Activated T-helper 2 cell treated with anti-CD3 and anti-CD28 coated beads, Interferon-gamma antibody, Interleukin-2, Interleukin-4, amounts not matched to agents 10 μg/mL and 5 μg/mL and 100 μg/mL, durations not matched to agents 14 hours and 24 hours and 36 hours (primary cell): Measurements from ENCODE around the gene DMD. TPM values are rescaled to one million over a fixed set of nuclear protein-coding genes. Genes with fewer than 3 reads are reported as not detected.
A peak's percentile ranks its signal among the peaks of the same experiment; 100 is the strongest.

Experiments
- DNase-seq: peaks from one replicate; pipeline ENCODE4 v3.0.0; 2021; ENCODE audit warnings: low spot score
- H3K27ac Mint-ChIP-seq: one replicate; pipeline ENCODE4 v1.8.0; 2021; ENCODE audit warnings: mixed read lengths
- H3K27me3 Mint-ChIP-seq: one replicate; pipeline ENCODE4 v1.8.0; 2021; ENCODE audit warnings: low read depth, mixed read lengths
- H3K36me3 Mint-ChIP-seq: one replicate; pipeline ENCODE4 v1.8.0; 2021; ENCODE audit warnings: low read depth, mixed read lengths
- H3K4me1 Mint-ChIP-seq: one replicate; pipeline ENCODE4 v1.8.0; 2021; ENCODE audit warnings: low read depth, mixed read lengths
- H3K4me3 Mint-ChIP-seq: one replicate; pipeline ENCODE4 v1.8.0; 2021; ENCODE audit warnings: low read depth, mild to moderate bottlenecking, moderate library complexity, mixed read lengths
- H3K9me3 Mint-ChIP-seq: one replicate; pipeline ENCODE4 v1.8.0; 2021; ENCODE audit warnings: mixed read lengths
- intact Hi-C: fragments of 100-400 bp; cut with micrococcal nuclease; formaldehyde crosslinking; loops from one replicate; pipeline ENCODE4 v1.15.1; 2023
- total RNA-seq: library from RNA; stranded (reverse); gene quantifications from 2 replicates; pipeline ENCODE4 v1.2.3, GENCODE V29; 2022

Gene DMD
- total RNA-seq, 1 donor from 2014 or later: 0.84 TPM

DNA sequence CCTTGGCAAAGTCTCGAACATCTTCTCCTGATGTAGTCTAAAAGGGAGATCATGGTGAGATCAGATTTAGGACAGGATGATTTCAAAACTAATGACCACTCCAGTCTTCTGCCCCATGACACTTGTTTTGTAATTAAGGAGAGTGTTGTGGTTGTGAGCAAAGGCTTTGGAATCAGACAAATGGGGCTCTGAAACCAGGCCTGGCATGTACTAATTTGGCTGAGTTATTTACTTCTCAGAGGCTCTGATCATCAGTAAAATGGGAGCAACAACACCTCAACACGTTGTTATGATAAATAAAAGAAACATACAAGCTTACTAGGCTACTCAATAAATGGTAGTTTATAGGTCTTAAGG lies 2032.6 kb downstream of the DMD start:
- Mint-ChIP-seq H3K4me1 (peaks cover 2% of the 10 kb centered on the region), H3K4me3 (no peak overlapping the region), H3K27me3 (no peaks in the 10 kb centered on the region), H3K36me3 (no peaks in the 10 kb centered on the region), H3K27ac (no peak overlapping the region), H3K9me3 (no peaks in the 10 kb centered on the region)
- intact Hi-C loops: no loop called here
- DNase-seq: no peak

DNA sequence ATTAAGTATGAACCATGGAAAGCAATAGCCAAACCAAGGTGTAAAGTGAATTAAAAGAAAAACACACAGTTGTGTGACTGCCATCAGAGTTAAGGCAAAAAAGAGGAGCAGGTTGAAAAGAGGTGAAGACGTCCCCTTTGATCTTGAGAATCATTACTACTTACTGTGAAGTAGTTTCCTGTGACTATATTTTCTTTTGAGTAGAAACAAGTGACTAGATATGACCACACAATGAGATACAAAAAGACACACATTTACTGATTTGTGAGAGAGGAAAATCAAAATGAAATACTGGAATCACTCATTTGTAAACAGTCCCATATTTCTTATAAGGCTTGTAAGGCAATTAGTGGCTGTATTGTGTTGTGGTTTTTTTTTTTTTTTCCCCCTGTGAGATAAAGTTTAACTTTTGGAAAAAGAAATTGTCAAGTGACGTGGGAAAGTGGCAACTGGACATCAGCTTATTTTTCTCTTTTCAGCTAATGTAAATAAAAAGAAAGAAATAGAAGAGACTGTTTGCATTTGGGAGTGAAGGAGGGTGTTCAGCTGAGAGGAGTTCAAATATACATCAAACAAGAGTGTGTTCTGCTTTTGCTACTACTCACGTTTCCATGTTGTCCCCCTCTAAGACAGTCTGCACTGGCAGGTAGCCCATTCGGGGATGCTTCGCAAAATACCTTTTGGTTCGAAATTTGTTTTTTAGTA lies 2033.1 kb downstream of the DMD start:
- Mint-ChIP-seq H3K4me3 (no peak overlapping the region), H3K9me3 (no peaks in the 10 kb centered on the region), H3K4me1 (peaks cover 2% of the 10 kb centered on the region), H3K27ac (no peak overlapping the region), H3K27me3 (no peaks in the 10 kb centered on the region), H3K36me3 (no peaks in the 10 kb centered on the region)
- intact Hi-C loops: no loop called here
- no peak for DNase-seq

DNA sequence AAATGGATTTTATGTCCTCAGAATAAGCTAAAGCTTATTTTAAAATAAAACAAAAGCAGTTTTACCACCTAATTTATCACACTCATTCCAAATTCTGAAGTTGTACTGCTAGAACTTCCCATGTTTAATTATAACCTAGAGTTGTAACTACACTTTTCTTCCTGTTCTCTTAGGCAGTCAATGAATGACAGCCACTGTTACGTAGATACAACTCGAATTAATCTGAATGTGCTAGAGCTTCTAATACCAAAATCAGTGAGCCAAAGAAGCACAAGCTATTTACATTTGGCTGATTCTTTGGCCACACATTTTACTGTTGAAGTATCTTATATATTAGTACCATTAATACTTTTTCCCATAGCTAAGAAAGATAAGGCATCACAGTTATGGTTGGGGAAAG lies 2040.6 kb downstream of the DMD start:
- no peak for DNase-seq
- no peak overlapping the region for H3K27ac Mint-ChIP-seq
- H3K4me1 Mint-ChIP-seq: no peaks in the 10 kb centered on the region
- no peaks in the 10 kb centered on the region for H3K9me3 Mint-ChIP-seq
- no peaks in the 10 kb centered on the region for H3K36me3 Mint-ChIP-seq
- intact Hi-C loops: no loop called here
- no peak overlapping the region for H3K4me3 Mint-ChIP-seq
- H3K27me3 Mint-ChIP-seq: peaks cover 8% of the 10 kb centered on the region

DNA sequence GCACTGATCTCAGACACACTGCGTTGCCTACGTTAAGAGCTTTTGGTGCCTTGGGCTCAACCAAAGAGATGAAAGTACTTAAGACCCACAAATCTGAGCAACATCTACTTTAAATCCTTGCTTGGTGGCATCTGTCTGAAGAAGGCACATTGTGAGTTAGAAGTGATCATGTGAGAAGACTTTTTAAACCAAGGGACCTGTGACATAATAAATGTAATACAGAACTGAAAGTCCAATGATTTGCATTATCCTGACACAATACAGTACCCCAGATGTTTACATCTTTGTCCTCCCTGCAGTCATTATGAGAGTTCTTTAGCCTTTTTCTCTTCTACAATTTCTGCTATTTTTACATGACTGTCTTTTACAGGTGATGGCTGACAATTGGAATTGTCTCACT lies 2042.8 kb downstream of the DMD start:
- Mint-ChIP-seq H3K27ac (no peak overlapping the region), H3K9me3 (no peaks in the 10 kb centered on the region), H3K36me3 (no peaks in the 10 kb centered on the region), H3K27me3 (peaks cover 8% of the 10 kb centered on the region), H3K4me1 (no peaks in the 10 kb centered on the region), H3K4me3 (no peak overlapping the region)
- intact Hi-C loops: no loop called here
- DNase-seq: no peak

DNA sequence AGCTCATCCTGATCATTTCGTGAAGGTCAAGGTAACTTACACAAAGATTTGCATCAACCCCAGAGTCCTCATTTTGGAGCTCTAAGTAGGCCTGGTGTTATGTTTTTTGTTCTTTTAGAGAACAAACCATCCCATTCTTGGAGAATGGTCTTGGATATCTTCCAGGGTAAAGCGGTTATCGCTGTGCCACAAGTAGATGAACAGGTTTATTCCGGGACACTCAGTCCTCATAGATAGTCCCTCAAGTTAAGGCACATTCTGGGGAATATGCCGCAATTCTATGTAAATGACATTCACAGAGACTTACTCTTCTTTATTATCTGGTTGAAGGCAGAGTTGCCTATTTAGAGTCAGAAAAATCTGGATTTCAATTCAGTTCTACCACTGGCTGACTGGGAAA lies 2044.5 kb downstream of the DMD start:
- Mint-ChIP-seq H3K4me1 (no peaks in the 10 kb centered on the region), H3K9me3 (no peaks in the 10 kb centered on the region), H3K27me3 (peaks cover 7% of the 10 kb centered on the region), H3K4me3 (no peak overlapping the region), H3K27ac (no peak overlapping the region), H3K36me3 (no peaks in the 10 kb centered on the region)
- intact Hi-C loops: no loop called here
- DNase-seq: no peak

DNA sequence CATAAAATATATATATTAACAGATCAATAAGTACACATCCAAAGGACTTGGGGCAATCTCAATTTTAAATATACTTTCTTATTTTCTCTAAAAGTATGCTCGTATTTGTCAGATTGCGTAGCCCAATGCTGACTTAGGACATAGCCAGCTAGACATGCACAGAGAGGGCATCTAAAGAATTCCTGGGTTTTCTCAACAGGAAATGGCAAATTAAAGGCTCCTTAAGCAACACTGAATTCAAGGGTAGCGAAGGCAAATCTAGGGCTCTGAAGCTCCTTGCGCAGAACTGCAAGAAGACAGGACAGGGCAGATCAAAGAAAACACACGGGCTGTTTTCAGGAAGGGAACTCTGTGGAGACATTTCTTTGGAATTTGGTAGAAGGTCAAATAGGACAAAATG lies 2044.9 kb downstream of the DMD start:
- H3K4me1 Mint-ChIP-seq: no peaks in the 10 kb centered on the region

DNA sequence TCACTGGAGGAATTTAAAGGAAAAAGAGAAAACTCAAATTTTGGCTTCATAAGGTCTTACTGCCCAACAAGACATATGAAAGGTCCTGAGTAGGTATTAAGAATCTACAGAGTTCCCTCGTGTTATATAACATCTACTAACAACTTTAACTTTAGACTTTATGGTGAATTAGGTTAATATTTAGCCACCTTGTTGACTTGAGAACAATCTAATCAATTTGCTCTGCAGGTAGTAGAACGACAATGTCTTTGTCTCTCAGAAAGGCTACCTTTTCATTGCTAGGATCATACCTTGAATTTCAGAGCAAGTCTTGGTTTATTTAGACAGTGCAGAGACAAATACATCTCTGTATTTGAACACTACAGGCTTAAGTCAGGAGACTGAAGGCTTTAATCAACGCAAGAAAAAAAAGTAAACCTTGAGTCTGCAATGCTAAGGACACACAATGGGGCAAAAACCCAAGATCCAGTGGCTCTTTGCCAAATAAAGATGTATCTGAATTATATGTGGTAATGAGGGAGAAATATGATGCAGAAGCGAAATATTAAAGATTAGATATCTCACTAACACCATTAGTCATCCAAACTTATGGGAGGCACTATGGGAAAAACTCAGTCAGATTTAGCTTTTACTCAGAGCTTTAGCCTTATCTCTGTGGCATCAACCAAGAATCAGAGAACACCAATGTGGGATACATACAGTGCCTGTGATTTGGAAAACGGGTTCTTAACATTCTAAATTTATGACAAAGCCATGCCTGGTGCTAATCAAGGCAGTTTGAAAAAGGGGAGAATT lies 2045.9 kb downstream of the DMD start:
- no peaks in the 10 kb centered on the region for H3K27me3 Mint-ChIP-seq
- H3K4me3 Mint-ChIP-seq: no peak overlapping the region
- DNase-seq: no peak
- no peaks in the 10 kb centered on the region for H3K36me3 Mint-ChIP-seq
- intact Hi-C loops: no loop called here
- no peaks in the 10 kb centered on the region for H3K4me1 Mint-ChIP-seq
- no peak overlapping the region for H3K27ac Mint-ChIP-seq
- no peaks in the 10 kb centered on the region for H3K9me3 Mint-ChIP-seq

More for the DNA sequence above, 2044.9 kb downstream of the DMD start:
- no peak for DNase-seq
- Mint-ChIP-seq H3K36me3 (no peaks in the 10 kb centered on the region), H3K27ac (no peak overlapping the region), H3K27me3 (peaks cover 3% of the 10 kb centered on the region), H3K4me3 (no peak overlapping the region), H3K9me3 (no peaks in the 10 kb centered on the region)
- intact Hi-C loops: no loop called here

DNA sequence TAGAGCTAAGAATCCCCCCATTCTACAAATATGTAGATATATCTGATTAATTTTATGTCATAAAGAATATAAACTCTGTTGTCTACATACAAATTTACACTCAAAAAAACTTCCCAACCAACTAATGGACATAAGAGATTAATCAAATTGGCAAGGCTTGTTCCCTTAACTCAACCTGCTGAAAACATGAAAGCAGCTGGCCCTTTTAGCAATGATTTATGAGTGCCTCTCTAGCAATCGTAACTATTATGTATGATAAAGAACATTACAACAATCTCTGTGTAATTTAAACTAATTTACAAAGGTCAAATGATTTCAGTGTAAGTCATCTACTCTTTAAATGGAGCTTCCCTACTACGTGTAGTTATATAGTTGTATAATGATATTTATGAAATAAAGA lies 2056.4 kb downstream of the DMD start:
- H3K27ac Mint-ChIP-seq: no peak overlapping the region
- H3K4me3 Mint-ChIP-seq: no peak overlapping the region
- H3K9me3 Mint-ChIP-seq: no peaks in the 10 kb centered on the region
- no peak for DNase-seq
- H3K4me1 Mint-ChIP-seq: no peaks in the 10 kb centered on the region
- H3K27me3 Mint-ChIP-seq: peaks cover 5% of the 10 kb centered on the region
- intact Hi-C loops: no loop called here
- no peaks in the 10 kb centered on the region for H3K36me3 Mint-ChIP-seq

DNA sequence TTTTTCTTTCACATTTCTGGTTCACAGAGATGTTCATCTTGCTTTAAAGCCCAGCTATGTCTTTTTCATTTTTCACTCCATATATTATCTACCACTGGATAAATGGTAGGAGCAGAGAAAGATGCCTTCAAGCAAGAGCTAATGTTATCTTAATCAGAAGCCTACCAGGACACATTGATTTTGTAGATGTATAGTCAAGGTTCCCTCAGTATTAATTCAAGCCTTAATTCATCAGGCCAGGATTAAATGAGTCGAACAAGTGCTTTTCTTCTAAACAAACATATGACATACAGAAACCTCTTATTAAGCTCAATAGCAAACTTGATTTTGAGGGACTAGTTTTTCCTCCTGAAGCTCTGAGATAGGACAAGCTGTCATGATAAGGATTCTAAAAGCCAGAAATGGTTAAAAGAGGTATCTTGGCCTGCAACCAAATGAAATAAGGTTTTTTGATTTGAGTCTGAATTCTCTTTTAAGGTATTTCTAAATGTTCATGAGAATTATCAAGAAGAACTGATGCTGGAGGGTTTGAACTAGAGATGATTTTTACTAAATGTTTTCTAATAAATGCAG lies 2057.8 kb downstream of the DMD start:
- Mint-ChIP-seq H3K36me3 (no peaks in the 10 kb centered on the region), H3K4me1 (no peaks in the 10 kb centered on the region), H3K4me3 (no peak overlapping the region), H3K27me3 (peaks cover 5% of the 10 kb centered on the region), H3K27ac (no peak overlapping the region), H3K9me3 (no peaks in the 10 kb centered on the region)
- intact Hi-C loops: no loop called here
- DNase-seq: no peak

DNA sequence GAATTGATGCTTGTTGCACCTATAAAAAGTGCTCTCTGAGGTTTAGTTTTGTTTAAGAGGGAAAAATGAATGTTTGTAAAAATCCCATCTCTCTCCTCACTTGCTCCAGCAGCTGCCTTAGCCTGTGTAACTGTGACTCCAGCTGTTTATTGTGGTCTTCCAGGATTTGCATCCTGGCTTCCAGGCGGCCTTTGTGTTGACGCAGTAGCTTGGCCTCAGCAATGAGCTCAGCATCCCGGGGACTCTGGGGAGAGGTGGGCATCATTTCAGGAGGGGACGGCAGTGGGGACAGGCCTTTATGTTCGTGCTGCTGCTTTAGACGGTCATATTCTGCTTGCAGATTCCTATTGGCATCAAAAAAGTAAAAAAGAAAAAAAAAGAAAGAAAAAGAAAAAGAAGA lies 2064.2 kb downstream of the DMD start:
- intact Hi-C loops: no loop called here
- H3K27me3 Mint-ChIP-seq: peaks cover 5% of the 10 kb centered on the region

DNA sequence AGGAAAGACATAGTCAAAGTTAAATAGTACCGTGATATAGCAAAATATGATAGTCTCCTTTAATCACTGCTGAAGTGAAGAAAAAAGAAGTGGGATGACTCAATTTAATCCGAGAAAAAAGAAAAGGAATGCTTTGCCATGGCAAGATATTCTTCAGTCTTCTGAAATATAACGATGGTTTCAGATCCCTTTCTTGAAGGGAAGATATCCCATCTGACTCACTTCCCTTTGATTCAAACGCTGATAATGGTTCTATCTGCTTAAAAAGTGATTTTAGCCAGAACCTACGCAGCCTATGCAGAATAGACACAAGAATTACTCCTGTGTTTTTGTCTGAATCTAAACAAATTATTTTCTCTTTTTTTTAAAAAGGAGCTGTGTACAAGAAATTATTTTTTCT lies 2071.4 kb downstream of the DMD start:
- intact Hi-C loops: no loop called here
- H3K27ac Mint-ChIP-seq: no peak overlapping the region

More for the DNA sequence above, 2064.2 kb downstream of the DMD start:
- no peak for DNase-seq
- Mint-ChIP-seq H3K9me3 (no peaks in the 10 kb centered on the region), H3K36me3 (no peaks in the 10 kb centered on the region), H3K27ac (no peak overlapping the region), H3K4me1 (no peaks in the 10 kb centered on the region), H3K4me3 (no peak overlapping the region)

DNA sequence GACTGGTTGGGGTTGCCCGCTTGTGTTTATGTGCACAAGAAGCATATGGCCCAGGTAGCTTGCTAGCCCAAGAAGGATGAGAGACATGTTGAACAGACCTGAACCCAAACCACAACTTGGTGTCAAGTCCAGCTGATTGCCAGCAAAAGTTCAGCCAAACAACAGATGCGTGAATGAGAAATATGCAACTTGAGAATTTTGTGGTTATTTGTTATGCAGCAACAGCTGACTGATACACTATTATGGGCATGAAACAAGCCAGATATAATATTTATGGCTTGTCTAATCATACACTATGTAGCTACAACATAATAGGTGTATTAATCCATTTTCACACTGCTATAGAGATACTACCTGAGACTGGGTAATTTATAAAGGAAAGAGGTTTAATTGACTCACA lies 2073.2 kb downstream of the DMD start:
- Mint-ChIP-seq H3K4me1 (peaks cover 11% of the 10 kb centered on the region), H3K9me3 (peaks cover 4% of the 10 kb centered on the region), H3K27me3 (peaks cover 2% of the 10 kb centered on the region), H3K27ac (no peak overlapping the region), H3K36me3 (peaks cover 3% of the 10 kb centered on the region), H3K4me3 (no peak overlapping the region)
- no peak for DNase-seq
- intact Hi-C loops: no loop called here

More for the DNA sequence above, 2071.4 kb downstream of the DMD start:
- no peak for DNase-seq
- Mint-ChIP-seq H3K36me3 (peaks cover 3% of the 10 kb centered on the region), H3K27me3 (peaks cover 2% of the 10 kb centered on the region), H3K9me3 (peaks cover 4% of the 10 kb centered on the region), H3K4me3 (no peak overlapping the region), H3K4me1 (peaks cover 11% of the 10 kb centered on the region)

DNA sequence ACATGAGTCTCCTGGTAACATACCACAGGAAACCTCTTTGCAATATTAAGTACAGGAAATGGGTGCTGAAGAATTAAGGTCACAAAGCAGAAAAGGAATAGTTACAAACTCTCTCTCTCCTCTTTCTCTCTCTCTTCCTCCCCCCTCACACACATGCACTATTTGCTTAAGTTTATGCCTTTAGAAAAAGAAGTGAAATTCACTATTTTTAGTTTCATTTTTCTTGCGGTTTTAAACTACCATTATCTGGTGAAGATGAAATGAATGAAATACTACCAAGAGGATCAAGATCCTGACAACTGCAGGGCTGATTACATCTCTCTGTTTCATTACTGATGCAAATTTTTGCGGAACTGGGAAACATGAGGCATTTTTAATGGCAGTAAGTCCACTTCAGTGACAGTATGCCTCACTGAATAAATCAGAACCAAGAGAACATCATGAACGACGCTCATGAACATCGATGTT lies 2075.2 kb downstream of the DMD start:
- peaks cover 4% of the 10 kb centered on the region for H3K9me3 Mint-ChIP-seq
- DNase-seq: no peak
- no peaks in the 10 kb centered on the region for H3K27me3 Mint-ChIP-seq
- peaks cover 18% of the 10 kb centered on the region for H3K4me1 Mint-ChIP-seq
- peaks cover 3% of the 10 kb centered on the region for H3K36me3 Mint-ChIP-seq
- no peak overlapping the region for H3K27ac Mint-ChIP-seq
- peak overlapping the region; percentile 5 for H3K4me3 Mint-ChIP-seq
- intact Hi-C loops: loop anchor here (1.0 to 2.0 kb wide), 2 partner anchors 37 to 79 kb away; no protein-coding TSS in a partner anchor
